HUES48 (cell line): ENCODE measurements around the gene ZNF92.
"Not testable (repeated sequence)": the region's sequence is repeated elsewhere in the genome, so short reads cannot be mapped to it uniquely, and the experiment has no call there.

Experiments used
- H3K27ac ChIP-seq: one replicate; pipeline ENCODE4 v1.7.0; 2013; ENCODE audit warnings: low read depth, low read length, inconsistent platforms
- H3K27me3 ChIP-seq: 2 replicates; pipeline ENCODE4 v1.6.1; 2013; ENCODE audit warnings: mild to moderate bottlenecking, low read length; ENCODE audit not compliant: control insufficient read depth, insufficient read depth
- H3K36me3 ChIP-seq: 2 replicates; pipeline ENCODE4 v1.6.1; 2013; ENCODE audit warnings: low read length; ENCODE audit not compliant: control insufficient read depth, insufficient read depth
- H3K4me1 ChIP-seq: 2 replicates; pipeline ENCODE4 v1.6.1; 2013; ENCODE audit warnings: mild to moderate bottlenecking, low read length; ENCODE audit not compliant: control insufficient read depth, insufficient read depth
- H3K4me3 ChIP-seq: 2 replicates; pipeline ENCODE4 v1.5.1; 2013; ENCODE audit warnings: mild to moderate bottlenecking, low read depth, low read length
- H3K9ac ChIP-seq: 2 replicates; pipeline ENCODE4 v1.6.1; 2013; ENCODE audit warnings: mild to moderate bottlenecking, low read depth, low read length, moderate library complexity
- H3K9me3 ChIP-seq: 2 replicates; pipeline ENCODE4 v1.6.1; 2013; ENCODE audit warnings: low read length; ENCODE audit not compliant: control insufficient read depth, insufficient read depth

ZNF92 gene

DNA sequence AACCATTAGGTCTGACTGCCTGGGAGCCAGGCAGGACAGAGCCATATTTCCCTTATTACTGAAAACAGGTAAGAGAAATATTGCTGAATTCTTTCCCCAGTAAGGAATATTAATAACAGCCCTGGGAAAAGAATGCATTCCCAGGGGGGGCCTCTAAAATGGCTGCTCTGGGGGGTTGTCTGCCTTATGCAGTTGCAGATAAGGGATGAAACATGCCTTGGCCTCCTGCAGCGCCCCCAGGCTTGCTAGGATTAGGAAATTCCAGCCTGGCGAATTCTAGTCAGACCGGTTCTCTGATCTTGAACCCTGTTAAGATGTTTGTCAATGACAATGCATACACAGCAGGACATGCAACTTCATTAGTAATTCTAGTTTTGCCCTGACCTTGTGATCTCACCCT is 49.6 kb downstream of the ZNF92 start:
- H3K4me3 ChIP-seq, H3K27me3 ChIP-seq, H3K9ac ChIP-seq, H3K27ac ChIP-seq, H3K4me1 ChIP-seq, H3K36me3 ChIP-seq: not testable (repeated sequence)
- H3K9me3 ChIP-seq, result peaks cover 50% of the 10 kb centered on the region

DNA sequence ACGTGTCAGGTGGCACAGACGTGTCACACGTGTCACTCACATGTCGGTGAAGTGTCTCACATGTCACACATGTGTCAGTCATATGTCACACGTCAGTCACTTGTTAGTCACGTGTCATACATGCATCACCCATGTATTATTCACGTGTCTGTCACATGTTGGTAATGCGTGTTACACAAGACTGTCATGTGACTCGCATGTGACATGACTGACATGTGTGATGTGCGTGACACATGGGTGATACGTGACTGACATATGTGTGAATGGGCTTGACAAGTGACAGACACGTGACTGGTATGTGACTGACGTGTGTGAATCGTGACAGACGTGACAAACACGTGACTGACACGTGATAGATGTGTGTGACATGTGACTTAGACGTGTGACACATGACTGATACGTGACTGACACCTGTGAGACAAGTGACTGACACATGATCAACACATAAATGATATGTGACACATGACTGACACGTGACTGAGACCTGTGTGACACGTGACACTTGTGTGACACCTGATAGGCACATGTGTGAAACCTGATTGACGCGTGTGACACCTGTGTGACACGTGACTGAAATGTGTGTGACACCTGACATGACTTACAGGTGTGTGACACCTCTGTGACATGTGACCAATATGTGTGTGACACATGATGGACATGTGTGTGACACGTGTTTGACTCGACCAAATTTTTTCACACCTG is 56.1 kb downstream of the ZNF92 start:
- Histone ChIP-seq H3K27ac (no peak overlapping the region), H3K4me1 (no peaks in the 10 kb centered on the region), H3K9ac (no peak overlapping the region), H3K36me3 (no peaks in the 10 kb centered on the region), H3K27me3 (no peaks in the 10 kb centered on the region), H3K9me3 (peaks cover 48% of the 10 kb centered on the region), H3K4me3 (peak overlapping the region; percentile 11; the same call in 1 of the 2 replicates)

DNA sequence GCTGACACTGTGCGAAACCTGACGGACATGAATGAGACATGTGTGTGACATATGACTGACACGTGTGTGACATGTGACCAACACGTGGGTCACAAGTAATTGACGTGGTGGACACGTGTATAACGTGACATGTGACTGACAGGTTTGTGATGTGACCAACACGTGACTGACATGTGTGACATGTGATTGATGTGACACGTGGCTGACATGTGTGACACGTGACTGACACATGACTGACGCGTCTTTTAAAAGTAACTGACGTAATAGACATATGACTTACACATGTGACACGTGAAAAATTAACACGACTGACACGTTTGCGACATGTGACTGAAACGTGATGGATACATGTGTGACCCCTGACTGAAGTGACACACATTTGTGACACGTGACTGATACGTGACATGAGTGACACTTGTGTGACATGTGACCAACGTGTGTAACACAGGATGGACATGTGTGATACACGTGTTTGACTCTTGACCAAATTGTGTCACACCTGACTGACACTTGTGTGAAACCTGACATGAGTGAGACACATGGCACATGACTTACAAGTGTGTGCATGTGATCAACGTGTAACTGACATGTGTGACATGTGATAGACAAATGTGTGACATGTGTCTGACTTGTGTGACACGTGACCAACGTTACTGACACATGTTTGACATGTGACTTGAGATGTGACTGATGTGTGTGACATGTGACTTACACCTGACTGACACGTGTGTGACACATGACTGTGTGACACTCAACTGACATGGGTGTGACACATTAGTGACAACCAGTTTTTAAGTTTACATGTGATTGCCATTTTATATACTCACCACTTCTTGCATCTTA is 56.9 kb downstream of the ZNF92 start:
- H3K4me1 ChIP-seq, result no peaks in the 10 kb centered on the region
- H3K27ac ChIP-seq, result no peak overlapping the region
- H3K4me3 ChIP-seq, result peak overlapping the region; percentile 11; the same call in 1 of the 2 replicates
- no peaks in the 10 kb centered on the region for H3K36me3 ChIP-seq
- H3K9ac ChIP-seq, result no peak overlapping the region
- H3K9me3 ChIP-seq, result peaks cover 42% of the 10 kb centered on the region
- H3K27me3 ChIP-seq, result no peaks in the 10 kb centered on the region

DNA sequence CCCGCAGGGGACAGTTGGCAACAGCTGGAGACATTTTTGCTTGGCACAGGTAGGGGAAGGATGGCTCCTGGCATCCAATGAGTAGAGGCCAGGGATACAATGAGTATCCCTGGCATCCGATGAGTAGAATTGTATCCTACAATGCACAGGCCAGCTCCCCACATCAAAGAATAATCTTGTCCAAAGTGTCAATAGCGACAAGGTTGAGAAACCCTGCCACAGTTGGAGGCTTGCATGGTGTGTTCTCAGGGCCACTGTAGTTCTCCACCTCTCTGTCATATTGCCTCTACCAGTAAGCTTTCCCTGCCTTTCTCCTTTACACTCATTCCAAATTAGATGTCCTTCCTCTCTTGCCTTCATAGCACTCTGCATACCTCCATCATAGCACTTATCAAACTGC is 60.7 kb downstream of the ZNF92 start:
- no peaks in the 10 kb centered on the region for H3K27me3 ChIP-seq
- H3K27ac ChIP-seq, result no peak overlapping the region
- no peak overlapping the region for H3K4me3 ChIP-seq
- peaks cover 20% of the 10 kb centered on the region for H3K9me3 ChIP-seq
- H3K4me1 ChIP-seq, result no peaks in the 10 kb centered on the region
- no peaks in the 10 kb centered on the region for H3K36me3 ChIP-seq
- H3K9ac ChIP-seq, result no peak overlapping the region

DNA sequence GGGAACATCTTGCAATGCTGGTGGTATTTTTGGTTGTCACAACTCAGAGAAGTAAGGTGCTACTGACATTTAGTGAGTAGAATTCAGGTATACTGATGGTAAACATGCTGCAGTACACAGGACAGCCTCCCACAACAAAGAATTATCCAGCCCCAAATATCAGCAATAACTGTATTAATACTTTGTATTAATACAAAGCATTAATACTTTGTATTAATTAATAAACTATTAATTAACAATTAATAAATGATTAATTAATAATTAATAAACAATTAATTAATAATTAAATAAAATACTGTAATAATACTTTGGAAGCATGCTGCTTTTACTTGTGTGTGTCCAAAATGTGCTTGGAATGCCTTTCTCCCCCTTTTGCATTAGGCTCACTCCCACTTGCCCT is 62.5 kb downstream of the ZNF92 start:
- Histone ChIP-seq H3K9me3 (peaks cover 3% of the 10 kb centered on the region; the same call in 1 of the 2 replicates), H3K4me1 (no peaks in the 10 kb centered on the region), H3K36me3 (no peaks in the 10 kb centered on the region), H3K4me3 (no peak overlapping the region), H3K27me3 (no peaks in the 10 kb centered on the region), H3K27ac (no peak overlapping the region), H3K9ac (no peak overlapping the region)

DNA sequence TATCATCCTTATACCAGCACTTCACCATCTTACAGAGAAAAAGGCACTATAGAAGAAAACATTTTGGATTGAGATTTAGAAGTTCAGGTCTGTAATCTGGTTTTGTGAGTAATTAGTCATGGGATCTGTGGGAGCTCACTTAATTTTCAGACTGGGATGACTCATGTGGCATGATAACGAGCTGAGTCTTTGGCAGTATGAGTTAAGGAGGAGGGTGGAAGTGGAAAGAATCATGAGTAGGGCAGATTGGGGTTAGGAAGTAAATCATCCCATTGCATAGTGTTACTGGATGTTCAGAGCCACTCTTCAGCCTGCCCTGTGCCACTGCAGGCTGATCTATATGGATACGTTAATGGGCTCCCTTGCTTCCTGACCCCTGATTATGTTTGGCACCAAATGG is 64.9 kb downstream of the ZNF92 start:
- H3K9ac ChIP-seq, result no peak overlapping the region
- H3K36me3 ChIP-seq, result no peaks in the 10 kb centered on the region

DNA sequence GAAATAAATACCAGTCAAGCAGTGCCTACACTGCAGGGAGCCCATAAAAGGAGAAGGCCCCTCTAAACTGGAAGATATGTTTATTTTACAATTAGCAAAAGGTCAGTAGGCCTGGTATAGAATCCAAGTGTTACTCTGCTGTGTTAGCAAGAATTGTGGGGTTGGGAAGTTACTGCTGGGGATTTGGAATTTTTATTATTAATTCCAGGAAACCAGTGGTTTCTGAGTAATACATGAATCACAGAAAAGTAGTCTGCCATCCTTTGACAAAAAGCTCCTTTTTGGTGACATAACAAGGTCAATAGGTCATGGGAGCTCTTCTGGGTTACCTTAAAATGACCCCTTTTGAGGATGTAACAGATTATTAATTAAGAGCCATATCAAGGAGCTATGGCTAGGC is 67.4 kb downstream of the ZNF92 start:
- no peaks in the 10 kb centered on the region for H3K4me1 ChIP-seq
- H3K27me3 ChIP-seq, result no peaks in the 10 kb centered on the region
- H3K9me3 ChIP-seq, result peaks cover 15% of the 10 kb centered on the region
- H3K36me3 ChIP-seq, result no peaks in the 10 kb centered on the region
- H3K4me3 ChIP-seq, result no peak overlapping the region
- no peak overlapping the region for H3K27ac ChIP-seq
- no peak overlapping the region for H3K9ac ChIP-seq

More for the DNA sequence above, 64.9 kb downstream of the ZNF92 start:
- Histone ChIP-seq H3K27ac (no peak overlapping the region), H3K4me1 (no peaks in the 10 kb centered on the region), H3K4me3 (no peak overlapping the region), H3K27me3 (no peaks in the 10 kb centered on the region), H3K9me3 (no peaks in the 10 kb centered on the region; the same call in 1 of the 2 replicates)

DNA sequence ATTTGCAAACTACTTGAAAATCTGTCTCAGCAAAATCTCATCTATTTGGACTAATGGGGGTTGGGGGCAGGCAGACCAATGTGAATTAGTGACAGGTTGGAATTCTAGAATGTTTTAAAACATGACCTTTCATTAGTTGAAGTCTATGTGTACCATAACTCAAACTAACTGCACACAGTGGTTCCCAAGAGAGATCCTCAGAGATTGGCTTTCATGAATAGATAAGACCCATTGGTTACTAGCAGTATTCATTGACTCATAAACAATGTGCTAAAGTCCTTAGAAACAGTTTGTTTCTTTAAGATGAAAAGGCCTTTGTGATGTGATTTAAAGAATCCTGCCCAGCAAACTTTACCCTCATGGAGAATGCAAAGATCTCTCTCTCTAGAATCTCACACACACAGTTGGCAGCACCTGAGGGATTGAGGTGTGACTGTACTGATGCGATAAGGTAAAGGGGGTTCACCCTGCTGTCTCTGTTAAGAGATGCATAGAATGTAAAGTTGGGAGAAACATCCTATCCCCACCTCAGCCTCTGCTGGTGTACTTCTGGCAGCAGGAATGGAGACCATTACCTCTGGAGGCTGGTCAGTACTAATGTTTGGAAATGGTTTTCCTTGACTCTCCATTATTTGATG is 70.7 kb downstream of the ZNF92 start:
- H3K36me3 ChIP-seq, result no peaks in the 10 kb centered on the region
- peaks cover 26% of the 10 kb centered on the region for H3K9me3 ChIP-seq
- no peak overlapping the region for H3K9ac ChIP-seq
- no peak overlapping the region for H3K27ac ChIP-seq
- H3K4me3 ChIP-seq, result no peak overlapping the region
- no peaks in the 10 kb centered on the region for H3K27me3 ChIP-seq
- no peaks in the 10 kb centered on the region for H3K4me1 ChIP-seq

DNA sequence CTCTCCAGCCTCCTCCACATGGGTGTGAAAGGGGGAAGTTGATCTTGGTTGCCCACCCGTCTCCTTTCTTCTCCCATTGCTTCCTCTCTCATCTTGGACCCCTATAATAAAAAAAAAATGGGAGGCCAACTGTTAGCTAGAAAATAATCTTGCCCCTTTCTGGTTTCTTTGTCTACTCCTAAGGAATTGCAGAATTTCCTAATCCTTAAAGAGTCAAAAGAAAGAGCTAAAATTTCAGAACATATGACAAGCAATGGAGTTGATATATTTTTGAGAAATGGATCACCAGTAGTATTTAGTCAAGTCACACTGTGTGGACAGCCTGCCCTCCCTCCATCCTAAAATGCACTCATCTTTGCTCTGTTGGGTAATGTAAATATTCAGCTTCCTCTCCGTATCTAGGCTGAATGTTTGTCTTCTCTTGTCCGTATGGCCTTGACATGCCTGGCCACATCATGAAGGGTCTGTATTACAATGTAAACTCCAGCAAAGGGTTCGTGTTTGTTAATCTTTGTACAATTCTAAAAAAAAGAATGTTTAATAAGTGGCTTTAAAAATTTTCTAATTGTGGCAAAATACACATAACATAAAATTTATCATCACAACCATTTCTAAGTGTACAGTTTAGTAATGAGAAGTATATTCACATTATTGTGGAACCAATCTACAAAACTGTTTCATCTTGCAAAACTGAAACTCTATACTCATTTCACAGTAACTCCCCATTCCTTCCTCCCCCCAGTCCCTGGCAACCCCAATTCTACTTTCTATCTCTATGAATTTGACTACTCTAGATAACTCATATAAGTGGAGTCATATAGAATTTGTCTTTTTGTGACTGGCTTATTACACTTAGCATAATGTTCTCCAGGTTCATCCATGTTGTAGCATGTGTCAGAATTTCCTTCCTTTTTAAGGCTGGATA is 71.5 kb downstream of the ZNF92 start:
- Histone ChIP-seq H3K36me3 (no peaks in the 10 kb centered on the region), H3K9me3 (peaks cover 26% of the 10 kb centered on the region), H3K27ac (no peak overlapping the region), H3K4me3 (no peak overlapping the region), H3K4me1 (no peaks in the 10 kb centered on the region), H3K9ac (no peak overlapping the region), H3K27me3 (no peaks in the 10 kb centered on the region)

DNA sequence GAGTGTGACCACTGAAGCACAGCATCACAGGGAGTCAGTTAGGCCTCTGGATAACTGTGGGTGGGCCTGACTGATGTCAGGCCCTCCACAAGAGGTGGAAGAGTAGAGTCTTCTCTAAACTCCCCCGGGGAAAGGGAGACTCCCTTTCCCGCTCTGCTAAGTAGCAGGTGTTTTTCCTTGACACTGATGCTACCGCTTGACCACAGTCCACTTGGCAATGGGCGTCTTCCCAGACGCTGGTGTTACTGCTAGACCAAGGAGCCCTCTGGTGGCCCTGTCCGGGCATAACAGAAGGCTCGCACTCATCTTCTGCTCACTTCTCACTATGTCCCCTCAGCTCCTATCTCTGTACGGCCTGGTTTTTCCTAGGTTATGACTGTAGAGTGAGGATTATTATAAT is 73.4 kb downstream of the ZNF92 start:
- not testable (repeated sequence) for H3K4me3 ChIP-seq, H3K27me3 ChIP-seq, H3K4me1 ChIP-seq, H3K9ac ChIP-seq, H3K27ac ChIP-seq, H3K36me3 ChIP-seq
- H3K9me3 ChIP-seq, result peaks cover 26% of the 10 kb centered on the region
